HG03139 (cell line): ENCODE results near the gene SPRED1.
"Not testable (repeated sequence)": the region's sequence is repeated elsewhere in the genome, so short reads cannot be mapped to it uniquely, and the experiment has no call there.

Source experiments
- ATAC-seq: cut with Tn5 transposase; IDR thresholded peaks from one replicate; pipeline ENCODE4 v1.9.1; 2021; ENCODE audit not compliant: unreplicated experiment

SPRED1 gene

GRCh38 chr15:38229705-38230310 lies 22.8 kb upstream of the SPRED1 start:
- ATAC-seq, result no peak

GRCh38 chr15:38231436-38231835 lies 21.2 kb upstream of the SPRED1 start:
- no peak for ATAC-seq

- ATAC-seq, result not testable (repeated sequence)
Observed at GRCh38 chr15:38237021-38237420, 15.6 kb upstream of the SPRED1 start.

GRCh38 chr15:38238311-38238710 lies 14.3 kb upstream of the SPRED1 start:
- ATAC-seq, result no peak

GRCh38 chr15:38242055-38242454 lies 10.6 kb upstream of the SPRED1 start:
- no peak for ATAC-seq

GRCh38 chr15:38243278-38244055 lies 9.2 kb upstream of the SPRED1 start:
- ATAC-seq, result no peak

- no peak for ATAC-seq
Observed at GRCh38 chr15:38247336-38247735, 5.3 kb upstream of the SPRED1 start.

- no peak for ATAC-seq
Observed at GRCh38 chr15:38253351-38253781, 730 bp downstream of the SPRED1 start.

- peak; percentile 41 for ATAC-seq
Observed at GRCh38 chr15:38254051-38254883, 1.6 kb downstream of the SPRED1 start.

- no peak for ATAC-seq
Observed at GRCh38 chr15:38255690-38256089, 3.1 kb downstream of the SPRED1 start.

- ATAC-seq, result no peak
Observed at GRCh38 chr15:38257676-38258075, 5.0 kb downstream of the SPRED1 start.

- ATAC-seq, result no peak
Observed at GRCh38 chr15:38259134-38259533, 6.5 kb downstream of the SPRED1 start.

GRCh38 chr15:38260077-38260476 lies 7.4 kb downstream of the SPRED1 start:
- ATAC-seq, result no peak

- no peak for ATAC-seq
Observed at GRCh38 chr15:38263251-38263650, 10.6 kb downstream of the SPRED1 start.

- no peak for ATAC-seq
Observed at GRCh38 chr15:38263996-38264395, 11.4 kb downstream of the SPRED1 start.

- ATAC-seq, result no peak
Observed at GRCh38 chr15:38266247-38266986, 13.8 kb downstream of the SPRED1 start.

GRCh38 chr15:38267421-38268022 lies 14.9 kb downstream of the SPRED1 start:
- ATAC-seq, result no peak

- ATAC-seq, result no peak
Observed at GRCh38 chr15:38271144-38271543, 18.5 kb downstream of the SPRED1 start.

GRCh38 chr15:38271895-38272294 lies 19.3 kb downstream of the SPRED1 start:
- ATAC-seq, result no peak

GRCh38 chr15:38272431-38272830 lies 19.8 kb downstream of the SPRED1 start:
- not testable (repeated sequence) for ATAC-seq

GRCh38 chr15:38274135-38274534 lies 21.5 kb downstream of the SPRED1 start:
- ATAC-seq, result no peak
